ENCODE results near the gene MSRB3. TPM values are rescaled to one million over a fixed set of nuclear protein-coding genes. Genes with fewer than 3 reads are reported as not detected.

MSRB3 gene
- total and polyA plus RNA-seq, 10 of the 15 experiments (the other 5 are each of a cell fraction or from before 2014, with no cell fraction given) = 0.07 to 2.7 (median 1.3) TPM

DNA sequence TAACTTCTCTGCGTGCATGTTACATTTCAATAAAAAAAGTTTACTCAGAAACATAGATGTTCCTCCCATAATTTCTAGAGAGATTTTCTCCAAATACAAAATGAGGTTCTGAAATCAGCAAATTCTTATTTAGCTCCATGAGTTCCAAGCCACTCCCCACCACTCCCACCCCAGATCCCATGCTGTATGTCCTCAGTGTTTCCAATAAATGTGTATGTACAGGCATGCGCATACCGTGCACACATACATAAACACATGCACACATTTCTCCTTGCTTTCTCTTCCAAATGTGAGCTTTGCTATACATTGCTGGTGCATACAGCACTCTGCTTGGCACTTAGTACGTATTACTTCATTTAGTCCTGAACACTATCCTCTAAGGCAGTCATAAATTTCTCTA is 209.7 kb downstream of the MSRB3 start:
- ATAC-seq = no peak
- H3K4me2 ChIP-seq (ENCODE audit: control insufficient read depth, insufficient read depth) = no peak overlapping the region
- H3K4me3 ChIP-seq = no peak overlapping the region
- no peaks in the 10 kb centered on the region for H3K27me3 ChIP-seq (replicated peaks in 1 of 2; ENCODE audit: control insufficient read depth in 2 of 2, insufficient read depth in 2 of 2, low read length in 1 of 2)
- in situ Hi-C loops (cut with MboI) (no loop called here), intact Hi-C loops (cut with micrococcal nuclease; ENCODE audit: unreplicated experiment) (no loop called here)
- 52% methylated on average over 4 of the region's 4 CpGs for WGBS (ENCODE audit: insufficient coverage, insufficient replicate concordance, low lambda C conversion rate, missing lambda C conversion rate)
- H4K20me1 ChIP-seq (ENCODE audit: control insufficient read depth, insufficient read depth) = no peaks in the 10 kb centered on the region
- H3K27ac ChIP-seq (ENCODE audit: control insufficient read depth, insufficient read depth) = no peak overlapping the region
- POLR2A ChIA-PET = no interaction called here
- no peak overlapping the region for H3K9ac ChIP-seq (ENCODE audit: control insufficient read depth, insufficient read depth, low read length)
- no peaks in the 10 kb centered on the region for H3K4me1 ChIP-seq (ENCODE audit: control insufficient read depth, insufficient read depth, low read length)
- peaks cover 2% of the 10 kb centered on the region; the same call in 1 of the 3 replicates for H3K9me3 ChIP-seq (replicated peaks; ENCODE audit: control insufficient read depth, insufficient read depth, low read length)
- SMC1A ChIA-PET (ENCODE audit: uncharacterized antibody, unreplicated experiment) = no interaction called here
- BruUV-seq (replicated peaks) = no TSS peak
- no peak for DNase-seq (ENCODE audit: low read depth, low spot score)
- CTCF ChIA-PET = no interaction called here
- no peaks in the 10 kb centered on the region for H3K79me2 ChIP-seq (ENCODE audit: control insufficient read depth, insufficient read depth, low read length)
- RAD21 ChIA-PET (ENCODE audit: unreplicated experiment) = no interaction called here
- TF ChIP-seq EZH2 (IDR thresholded peaks at IDR 0.05; ENCODE audit: borderline replicate concordance, control insufficient read depth, low read depth, low read length) (no peak), ZSCAN29 (IDR thresholded peaks at IDR 0.05) (no peak), MYB (IDR thresholded peaks at IDR 0.05; ENCODE audit: borderline replicate concordance, low read depth, low read length) (no peak)
- TF ChIP-seq, protein P1, sequence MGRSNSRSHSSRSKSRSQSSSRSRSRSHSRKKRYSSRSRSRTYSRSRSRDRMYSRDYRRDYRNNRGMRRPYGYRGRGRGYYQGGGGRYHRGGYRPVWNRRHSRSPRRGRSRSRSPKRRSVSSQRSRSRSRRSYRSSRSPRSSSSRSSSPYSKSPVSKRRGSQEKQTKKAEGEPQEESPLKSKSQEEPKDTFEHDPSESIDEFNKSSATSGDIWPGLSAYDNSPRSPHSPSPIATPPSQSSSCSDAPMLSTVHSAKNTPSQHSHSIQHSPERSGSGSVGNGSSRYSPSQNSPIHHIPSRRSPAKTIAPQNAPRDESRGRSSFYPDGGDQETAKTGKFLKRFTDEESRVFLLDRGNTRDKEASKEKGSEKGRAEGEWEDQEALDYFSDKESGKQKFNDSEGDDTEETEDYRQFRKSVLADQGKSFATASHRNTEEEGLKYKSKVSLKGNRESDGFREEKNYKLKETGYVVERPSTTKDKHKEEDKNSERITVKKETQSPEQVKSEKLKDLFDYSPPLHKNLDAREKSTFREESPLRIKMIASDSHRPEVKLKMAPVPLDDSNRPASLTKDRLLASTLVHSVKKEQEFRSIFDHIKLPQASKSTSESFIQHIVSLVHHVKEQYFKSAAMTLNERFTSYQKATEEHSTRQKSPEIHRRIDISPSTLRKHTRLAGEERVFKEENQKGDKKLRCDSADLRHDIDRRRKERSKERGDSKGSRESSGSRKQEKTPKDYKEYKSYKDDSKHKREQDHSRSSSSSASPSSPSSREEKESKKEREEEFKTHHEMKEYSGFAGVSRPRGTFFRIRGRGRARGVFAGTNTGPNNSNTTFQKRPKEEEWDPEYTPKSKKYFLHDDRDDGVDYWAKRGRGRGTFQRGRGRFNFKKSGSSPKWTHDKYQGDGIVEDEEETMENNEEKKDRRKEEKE (IDR thresholded peaks at IDR 0.05) = no peak
- no peaks in the 10 kb centered on the region for H3K36me3 ChIP-seq (ENCODE audit: control insufficient read depth in 2 of 2, insufficient read depth in 2 of 2, low read length in 1 of 2)
- H2AFZ ChIP-seq (ENCODE audit: control insufficient read depth, low read depth, low read length) = no peak overlapping the region
- no peak for FAIRE-seq

DNA sequence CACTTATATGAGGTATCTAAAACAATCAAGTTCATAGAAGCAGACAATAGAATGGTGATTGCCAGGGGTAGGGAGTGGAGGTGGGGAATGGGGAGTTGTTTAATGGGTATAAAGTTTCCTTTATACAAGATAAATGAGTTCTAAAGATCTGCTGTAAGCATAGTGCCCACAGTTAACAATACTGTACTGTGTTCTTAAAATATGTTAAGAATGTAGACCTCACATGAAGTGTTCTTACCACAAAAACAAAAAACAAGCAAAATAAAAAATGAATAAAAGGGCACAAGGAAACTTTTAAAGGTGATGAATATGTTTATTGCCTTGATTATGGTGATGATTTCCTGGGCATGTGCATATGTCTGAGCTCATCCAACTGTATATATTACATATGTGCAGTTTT is 211.8 kb downstream of the MSRB3 start:
- Histone ChIP-seq H3K79me2 (ENCODE audit: control insufficient read depth, insufficient read depth, low read length) (no peaks in the 10 kb centered on the region), H3K27ac (ENCODE audit: control insufficient read depth, insufficient read depth) (no peak overlapping the region), H3K9ac (ENCODE audit: control insufficient read depth, insufficient read depth, low read length) (no peak overlapping the region), H3K36me3 (ENCODE audit: control insufficient read depth in 2 of 2, insufficient read depth in 2 of 2, low read length in 1 of 2) (no peaks in the 10 kb centered on the region), H3K4me1 (ENCODE audit: control insufficient read depth, insufficient read depth, low read length) (no peaks in the 10 kb centered on the region), H3K4me3 (no peak overlapping the region), H3K9me3 (replicated peaks; ENCODE audit: control insufficient read depth, insufficient read depth, low read length) (no peaks in the 10 kb centered on the region), H4K20me1 (ENCODE audit: control insufficient read depth, insufficient read depth) (no peaks in the 10 kb centered on the region), H3K4me2 (ENCODE audit: control insufficient read depth, insufficient read depth) (no peak overlapping the region), H3K27me3 (replicated peaks in 1 of 2; ENCODE audit: control insufficient read depth in 2 of 2, insufficient read depth in 2 of 2, low read length in 1 of 2) (no peaks in the 10 kb centered on the region), H2AFZ (ENCODE audit: control insufficient read depth, low read depth, low read length) (no peak overlapping the region)
- no TSS peak for BruUV-seq (replicated peaks)
- RAD21 ChIA-PET (ENCODE audit: unreplicated experiment) = no interaction called here
- in situ Hi-C loops (cut with MboI) = no loop called here
- intact Hi-C loops (cut with micrococcal nuclease; ENCODE audit: unreplicated experiment) = no loop called here
- DNase-seq (ENCODE audit: low read depth, low spot score) = no peak
- FAIRE-seq = no peak
- TF ChIP-seq MEF2A (IDR thresholded peaks at IDR 0.05; ENCODE audit: insufficient read depth, low read depth, low read length) = no peak
- TF ChIP-seq HCFC1 (IDR thresholded peaks at IDR 0.05; ENCODE audit: low read length) = no peak
- TF ChIP-seq SREBF2 (IDR thresholded peaks at IDR 0.05; ENCODE audit: low read length) = no peak
- no peak for TF ChIP-seq NR2C2 (IDR thresholded peaks at IDR 0.05; ENCODE audit: borderline replicate concordance, control insufficient read depth, insufficient read length, low read depth)
- no peak for TF ChIP-seq PML (IDR thresholded peaks at IDR 0.05; ENCODE audit: low read length)
- no peak for TF ChIP-seq RCOR1 (conservative IDR thresholded peaks at IDR 0.05; ENCODE audit: low read depth, low read length)
- no peak for TF ChIP-seq FOXK2 (IDR thresholded peaks at IDR 0.05)
- no peak for TF ChIP-seq SMAD1 (IDR thresholded peaks at IDR 0.05; ENCODE audit: low read depth, partially characterized antibody)
- TF ChIP-seq PAX5 (IDR thresholded peaks at IDR 0.05; ENCODE audit: borderline replicate concordance, low read depth, low read length) = no peak
- no peak for TF ChIP-seq FOXM1 (IDR thresholded peaks at IDR 0.05; ENCODE audit: low read depth, low read length)
- SMC1A ChIA-PET (ENCODE audit: uncharacterized antibody, unreplicated experiment) = interaction anchor here (1.3 kb wide), 1 partner anchor 8 kb away, joined by 4 read pairs; no protein-coding TSS in a partner anchor
- no peak for ATAC-seq
- POLR2A ChIA-PET = no interaction called here
- CTCF ChIA-PET = no interaction called here

All from GM12878 (cell line).